Tongue (tissue), 2 donors: Measurements from ENCODE around the gene RFTN1. TPM values are rescaled to one million over a fixed set of nuclear protein-coding genes. Genes with fewer than 3 reads are reported as not detected.

ENCODE experiments used
- DNase-seq: peaks from one replicate; pipeline ENCODE4 v3.0.0-alpha.2; 2015
- total RNA-seq: library from RNA; depleted of rRNA; stranded (reverse); fragments of >200 nt; gene quantifications from one replicate; pipeline ENCODE4 v1.2.3, GENCODE V29; 2014

Gene RFTN1
- total RNA-seq, 1 donor from 2014 or later, result 23.7 TPM

GRCh38 chr3:16528106-16528505 is 14.6 kb upstream of the RFTN1 start:
- DNase-seq, result peak; percentile 19

- no peak for DNase-seq
Measured at GRCh38 chr3:16524196-16524595, 10.7 kb upstream of the RFTN1 start.

- no peak for DNase-seq
Measured at GRCh38 chr3:16523778-16524177, 10.3 kb upstream of the RFTN1 start.

- DNase-seq, result no peak
Measured at GRCh38 chr3:16522834-16523233, 9.3 kb upstream of the RFTN1 start.

- DNase-seq, result peak; percentile 91
Measured at GRCh38 chr3:16520970-16521881, 7.7 kb upstream of the RFTN1 start.

DNA sequence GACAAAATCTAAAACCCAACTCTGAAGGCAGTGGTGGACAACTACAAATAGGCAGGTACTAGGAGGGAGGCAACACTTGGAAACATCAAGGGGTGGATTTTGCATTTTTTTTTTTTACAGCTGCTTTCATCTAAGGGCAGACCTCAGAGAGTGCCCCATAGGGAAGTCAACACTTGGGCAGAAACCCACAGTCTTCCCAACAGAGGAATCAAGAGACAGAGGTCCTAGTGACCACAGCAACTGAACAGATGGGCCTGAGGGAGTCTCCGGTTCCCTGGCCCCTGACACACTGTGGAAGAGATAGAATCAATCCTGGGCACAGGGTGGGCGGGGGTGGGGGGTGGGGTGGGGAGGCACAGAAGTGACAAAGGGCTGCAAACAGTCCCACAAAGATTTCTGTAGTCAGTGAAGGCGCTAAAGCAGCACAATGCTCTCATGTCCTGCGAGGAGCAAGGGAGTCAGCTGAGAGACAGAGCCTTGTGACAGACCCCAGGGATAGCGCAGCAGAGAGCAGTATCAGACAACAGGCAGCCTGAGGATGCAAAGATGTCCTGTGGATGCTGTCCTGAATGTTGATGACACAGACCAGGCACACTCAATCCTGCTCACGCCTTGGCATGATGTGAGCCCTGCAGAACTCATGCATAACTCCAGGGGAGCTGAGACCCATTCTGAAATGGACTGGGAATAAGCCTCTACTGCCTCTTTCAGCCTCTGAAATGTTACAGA is 6.9 kb upstream of the RFTN1 start:
- DNase-seq, result no peak

DNA sequence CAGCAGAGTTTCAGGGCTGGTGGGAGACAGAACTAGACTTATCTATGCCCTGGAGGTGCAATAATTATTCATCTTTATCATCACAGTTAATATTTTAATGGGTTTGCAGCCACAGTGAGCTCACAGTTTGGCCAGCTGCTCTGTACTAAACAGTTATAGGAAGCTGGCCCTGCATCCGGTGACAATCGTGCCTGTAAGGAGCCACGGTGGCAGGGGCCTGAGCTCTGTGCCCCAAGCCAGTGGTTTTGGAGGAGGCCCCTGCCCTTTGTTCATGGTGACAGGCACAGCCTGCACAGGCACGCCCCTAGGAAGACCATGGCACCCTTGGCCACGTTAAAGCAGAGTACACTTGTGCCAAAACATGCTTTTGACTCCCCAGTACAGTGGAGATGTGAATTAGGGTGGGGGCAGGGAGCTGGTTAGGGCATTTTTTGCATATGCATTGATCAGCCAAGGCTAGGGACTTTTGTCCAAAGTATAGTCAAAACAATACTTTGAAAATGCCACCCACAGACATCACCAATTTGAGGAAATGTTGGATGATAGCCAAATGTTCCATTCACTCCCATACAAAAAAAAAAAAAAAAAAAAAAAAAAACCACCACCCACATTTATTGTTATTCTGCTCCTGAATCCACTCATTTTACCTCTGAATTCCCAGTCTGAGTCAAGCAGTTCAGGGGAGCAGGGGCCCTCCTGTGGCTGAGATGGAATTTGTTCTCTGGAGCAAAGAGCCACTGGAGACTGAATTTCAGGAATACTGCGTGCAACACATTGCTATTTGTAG is 3.4 kb upstream of the RFTN1 start:
- peak; percentile 56 for DNase-seq

DNA sequence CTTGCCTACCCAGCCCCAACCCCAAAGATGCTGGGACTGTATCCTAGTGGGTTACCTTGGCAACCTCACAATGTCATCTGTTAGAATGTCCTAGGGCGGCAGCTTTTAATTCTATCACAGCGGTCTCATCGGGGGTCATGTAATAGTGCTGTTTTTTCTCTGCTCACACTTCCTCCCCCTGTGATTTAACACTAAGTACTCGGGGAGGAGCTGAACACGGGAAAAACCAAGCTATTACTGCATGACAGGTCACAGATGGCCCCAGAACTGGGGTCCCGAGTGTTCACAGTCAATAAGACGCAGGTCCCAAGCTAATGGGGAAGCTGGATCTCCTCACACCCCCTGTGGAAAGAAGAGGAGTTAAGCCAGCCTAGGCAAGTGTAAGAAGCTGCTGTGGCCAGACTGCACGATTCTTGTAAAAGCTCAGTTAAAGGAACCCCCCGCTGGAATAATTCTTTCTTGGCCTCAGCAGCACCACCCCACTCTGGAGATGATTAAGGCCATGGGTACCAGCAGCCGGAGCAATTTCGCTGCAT is 2.5 kb upstream of the RFTN1 start:
- DNase-seq, result no peak

GRCh38 chr3:16514755-16515353 is 1.4 kb upstream of the RFTN1 start:
- no peak for DNase-seq

DNA sequence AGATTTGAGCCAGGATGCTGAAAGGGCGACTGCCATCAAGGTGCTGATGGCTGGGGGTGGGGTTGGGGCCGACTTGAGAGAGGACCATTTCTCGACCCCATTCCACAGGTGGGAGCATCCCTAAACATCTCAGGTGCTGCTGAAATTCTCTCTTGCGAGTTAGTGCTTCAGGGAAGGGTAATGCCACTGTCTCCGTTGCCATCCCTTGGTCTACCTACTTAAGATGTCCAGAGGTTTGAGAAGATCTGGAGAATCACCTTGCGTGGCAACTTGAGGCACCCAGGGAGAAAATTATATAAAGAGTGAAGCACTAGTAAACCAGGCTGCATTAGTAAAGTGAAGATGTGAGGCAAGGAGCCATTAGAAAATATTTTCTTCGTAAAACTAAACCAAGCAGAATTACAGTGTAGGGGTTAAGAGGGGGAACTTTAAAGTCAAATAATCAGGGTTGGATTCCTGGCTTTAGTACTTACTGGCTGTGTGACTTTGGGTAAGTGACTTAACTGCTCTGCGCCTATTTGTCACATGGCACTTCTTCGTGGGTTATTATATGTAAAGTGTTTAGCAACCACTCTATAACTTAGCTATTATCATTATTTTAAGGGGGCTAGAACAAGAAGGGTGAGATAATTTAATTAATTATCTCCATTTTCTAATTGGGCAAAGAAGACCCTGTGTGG is 662 bp upstream of the RFTN1 start:
- no peak for DNase-seq

DNA sequence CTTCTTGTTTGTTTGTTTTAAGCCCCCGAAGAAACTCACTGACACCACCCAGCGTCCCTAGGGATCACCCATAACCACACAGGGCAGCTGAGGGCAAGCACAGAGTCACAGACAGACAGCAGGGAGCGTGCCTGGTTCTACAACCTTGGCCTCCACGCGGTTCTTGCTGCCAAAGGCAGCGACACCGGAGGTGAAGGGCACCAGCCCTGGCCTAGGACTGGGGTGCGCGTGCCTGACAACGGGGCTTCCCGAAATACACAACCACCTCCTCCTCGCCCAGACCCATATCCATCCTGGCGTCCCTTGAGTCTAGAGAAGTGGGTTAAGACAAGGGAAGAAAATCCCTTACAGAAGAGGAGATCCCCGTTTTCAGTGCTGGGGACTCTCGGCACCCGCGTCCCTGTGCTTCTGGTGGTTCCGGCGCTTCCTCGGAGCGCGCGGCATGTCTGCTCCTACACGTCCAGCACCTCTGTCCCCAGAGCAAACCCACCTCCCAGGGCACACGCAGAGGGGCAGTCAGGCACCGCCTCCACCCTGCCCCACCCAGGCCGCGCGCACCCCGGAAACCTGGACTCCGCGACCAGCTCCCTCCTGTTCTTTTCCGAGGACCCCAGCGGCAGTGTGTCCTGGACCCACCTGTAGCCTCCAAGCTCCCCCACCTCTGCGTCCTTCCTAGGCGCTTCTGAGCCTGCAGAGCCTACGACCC is 911 bp downstream of the RFTN1 start:
- DNase-seq, result no peak

DNA sequence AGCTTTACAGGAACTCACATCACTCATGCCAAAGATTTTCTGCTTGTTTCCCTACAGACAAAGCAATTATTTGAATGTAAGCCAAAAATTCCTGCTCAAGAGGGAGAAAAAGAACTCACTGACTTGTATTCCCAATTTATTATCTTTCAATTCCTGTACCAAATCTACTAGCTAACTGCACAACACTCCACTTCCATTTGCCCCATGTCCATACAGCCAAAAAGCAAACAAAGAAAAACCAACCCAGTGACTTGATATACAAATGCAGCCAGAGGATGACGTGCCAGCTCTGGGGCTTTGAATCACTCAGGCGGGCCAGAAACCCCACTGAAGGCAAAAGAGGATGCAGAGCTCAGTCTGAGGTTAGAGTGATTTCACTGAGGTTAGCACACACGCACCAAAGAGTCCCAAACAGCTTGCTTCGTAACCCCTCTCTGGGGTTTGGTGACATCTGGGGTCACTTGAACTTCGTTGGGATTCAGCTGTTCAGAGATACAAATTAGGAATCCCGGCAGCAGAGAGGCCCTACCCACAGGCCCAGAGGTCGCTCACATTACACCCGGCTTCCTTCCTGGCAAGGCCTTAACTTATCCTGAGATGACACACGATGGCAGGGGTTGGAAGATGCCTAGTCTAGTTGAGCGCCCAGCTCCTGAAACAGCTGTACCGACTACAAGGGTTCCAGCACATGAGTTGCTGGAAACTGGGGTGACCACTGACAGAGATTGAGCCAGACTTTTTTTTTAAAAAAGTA is 1.6 kb downstream of the RFTN1 start:
- peak; percentile 80 for DNase-seq

DNA sequence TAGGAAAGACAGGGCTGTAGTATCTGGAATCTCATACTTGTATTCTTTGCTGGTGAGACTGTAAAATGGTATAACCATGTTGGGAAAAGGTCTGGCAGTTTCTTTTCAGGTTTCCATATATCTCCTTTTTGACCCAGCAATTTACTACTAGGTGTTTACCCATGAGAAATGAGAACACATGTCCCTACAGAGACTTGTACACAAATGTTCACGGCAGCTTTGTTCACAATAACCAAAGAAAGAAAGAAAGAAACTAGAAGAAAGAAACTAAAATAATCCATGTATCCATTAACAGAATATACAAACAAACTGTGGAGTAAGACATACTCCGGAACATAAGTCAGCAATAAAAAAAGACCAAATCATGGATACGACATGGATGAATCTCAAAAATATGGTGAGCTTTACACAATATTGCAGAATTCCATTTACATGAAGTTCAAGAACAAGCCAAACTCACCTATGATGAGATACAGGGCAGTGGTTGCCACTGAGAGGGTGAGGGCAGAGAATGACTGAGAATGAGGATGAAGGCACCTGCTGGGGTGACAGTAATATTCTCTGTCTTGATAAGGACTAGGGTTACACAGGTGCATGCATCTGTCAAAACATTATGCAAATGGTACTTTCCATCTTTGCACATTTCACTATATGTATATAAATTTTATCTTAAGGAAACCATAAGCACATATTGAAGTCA is 2.7 kb downstream of the RFTN1 start:
- no peak for DNase-seq

DNA sequence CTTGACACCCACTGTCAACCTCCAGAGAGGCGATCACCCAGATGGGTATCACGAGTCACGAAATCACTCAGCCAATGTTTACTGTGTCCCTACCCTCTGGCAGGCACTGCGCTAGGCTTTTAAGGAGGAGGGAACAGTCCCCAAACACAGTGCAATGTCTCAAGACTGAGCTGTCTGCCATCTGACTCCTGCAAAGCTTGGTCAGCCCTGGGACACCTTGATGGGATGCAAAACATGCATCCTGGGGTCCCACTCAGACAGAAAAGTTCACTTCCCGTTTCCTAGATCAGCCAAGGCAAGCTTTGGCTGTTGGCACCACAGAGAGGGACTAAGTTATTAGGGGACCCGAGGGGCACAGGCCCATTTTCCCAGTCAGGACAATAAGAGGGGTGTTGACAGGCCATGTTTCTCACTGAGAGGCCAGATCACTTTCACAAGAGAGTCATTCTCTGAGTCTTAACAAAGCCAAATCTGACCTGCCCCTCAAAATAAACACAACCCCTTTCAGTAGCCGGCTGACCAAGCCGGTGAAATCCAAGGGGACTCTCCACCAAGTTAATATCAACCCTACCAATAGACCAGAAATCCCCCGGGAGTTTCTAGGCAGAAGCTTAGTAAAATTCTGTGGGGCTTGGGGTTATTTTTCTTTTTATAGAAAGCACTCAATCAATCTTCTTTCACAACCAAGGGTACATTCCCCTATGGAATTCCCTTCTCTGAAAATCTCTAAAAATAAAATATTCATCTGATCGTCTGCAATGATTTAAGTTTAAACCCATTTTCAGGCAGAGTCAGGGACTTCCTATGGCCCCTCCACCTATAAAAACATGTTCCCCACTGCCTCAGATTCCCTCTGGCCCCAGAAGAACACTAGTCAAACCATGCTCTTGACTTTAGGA is 3.5 kb downstream of the RFTN1 start:
- DNase-seq, result no peak

GRCh38 chr3:16508591-16508995 is 4.9 kb downstream of the RFTN1 start:
- DNase-seq, result peak; percentile 16

GRCh38 chr3:16508243-16508578 is 5.3 kb downstream of the RFTN1 start:
- DNase-seq, result no peak

DNA sequence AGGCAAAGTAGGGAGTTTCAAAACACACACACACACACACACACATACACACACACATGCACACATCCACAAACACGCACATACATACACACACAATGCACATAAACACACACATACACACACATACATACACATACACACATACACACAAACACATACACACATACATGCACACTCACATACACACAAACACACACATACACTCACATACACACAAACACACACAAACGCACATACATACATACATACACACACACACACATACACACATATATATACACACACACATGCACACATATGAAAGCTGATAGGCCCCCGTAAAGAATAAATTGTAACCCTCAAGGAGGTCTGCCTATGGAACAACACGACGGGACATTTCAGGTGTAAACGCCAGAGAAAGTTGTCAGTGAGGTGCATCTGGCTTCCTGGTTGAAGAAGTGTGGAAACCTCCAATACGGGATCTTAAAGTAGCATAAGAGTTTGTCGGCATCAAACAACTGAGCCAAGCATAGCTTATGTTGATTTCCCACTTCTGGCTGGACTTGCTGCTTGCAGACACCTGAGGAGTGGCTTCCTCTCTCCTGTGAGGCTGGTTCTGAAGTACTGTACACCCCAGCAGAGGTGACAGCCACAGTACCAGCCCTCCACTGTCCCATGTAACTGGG is 5.8 kb downstream of the RFTN1 start:
- no peak for DNase-seq
